ENCODE results near the gene GADD45B.

Gene GADD45B

DNA sequence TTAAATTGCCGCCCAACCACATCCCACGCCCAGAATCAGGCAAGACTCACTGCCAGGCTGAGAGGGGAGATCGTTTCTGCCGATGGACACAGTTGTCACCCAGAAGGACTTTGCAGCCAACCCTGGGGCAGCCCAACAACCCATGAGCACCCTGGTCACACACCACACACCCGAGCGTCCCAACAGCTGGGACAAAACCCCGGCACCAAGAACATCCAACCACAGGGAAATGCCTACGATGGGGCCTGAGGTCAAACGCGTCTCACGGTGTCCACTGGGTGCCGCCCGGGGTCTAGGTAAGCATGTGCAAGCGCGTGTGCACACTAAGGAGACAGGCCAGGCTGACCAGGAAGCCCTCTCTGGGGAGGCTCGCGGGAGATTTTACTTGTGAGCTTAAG, 32.1 kb upstream of the GADD45B start:
- in situ Hi-C loops (cut with HindIII; ENCODE audit: low sequenced_read_pairs) = no loop called here
- TF ChIP-seq, protein P1, sequence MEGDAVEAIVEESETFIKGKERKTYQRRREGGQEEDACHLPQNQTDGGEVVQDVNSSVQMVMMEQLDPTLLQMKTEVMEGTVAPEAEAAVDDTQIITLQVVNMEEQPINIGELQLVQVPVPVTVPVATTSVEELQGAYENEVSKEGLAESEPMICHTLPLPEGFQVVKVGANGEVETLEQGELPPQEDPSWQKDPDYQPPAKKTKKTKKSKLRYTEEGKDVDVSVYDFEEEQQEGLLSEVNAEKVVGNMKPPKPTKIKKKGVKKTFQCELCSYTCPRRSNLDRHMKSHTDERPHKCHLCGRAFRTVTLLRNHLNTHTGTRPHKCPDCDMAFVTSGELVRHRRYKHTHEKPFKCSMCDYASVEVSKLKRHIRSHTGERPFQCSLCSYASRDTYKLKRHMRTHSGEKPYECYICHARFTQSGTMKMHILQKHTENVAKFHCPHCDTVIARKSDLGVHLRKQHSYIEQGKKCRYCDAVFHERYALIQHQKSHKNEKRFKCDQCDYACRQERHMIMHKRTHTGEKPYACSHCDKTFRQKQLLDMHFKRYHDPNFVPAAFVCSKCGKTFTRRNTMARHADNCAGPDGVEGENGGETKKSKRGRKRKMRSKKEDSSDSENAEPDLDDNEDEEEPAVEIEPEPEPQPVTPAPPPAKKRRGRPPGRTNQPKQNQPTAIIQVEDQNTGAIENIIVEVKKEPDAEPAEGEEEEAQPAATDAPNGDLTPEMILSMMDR (IDR thresholded peaks at IDR 0.05; ENCODE audit: low read depth, low read length) = no peak
- no peak for DNase-seq (ENCODE audit: low read depth, low spot score)

DNA sequence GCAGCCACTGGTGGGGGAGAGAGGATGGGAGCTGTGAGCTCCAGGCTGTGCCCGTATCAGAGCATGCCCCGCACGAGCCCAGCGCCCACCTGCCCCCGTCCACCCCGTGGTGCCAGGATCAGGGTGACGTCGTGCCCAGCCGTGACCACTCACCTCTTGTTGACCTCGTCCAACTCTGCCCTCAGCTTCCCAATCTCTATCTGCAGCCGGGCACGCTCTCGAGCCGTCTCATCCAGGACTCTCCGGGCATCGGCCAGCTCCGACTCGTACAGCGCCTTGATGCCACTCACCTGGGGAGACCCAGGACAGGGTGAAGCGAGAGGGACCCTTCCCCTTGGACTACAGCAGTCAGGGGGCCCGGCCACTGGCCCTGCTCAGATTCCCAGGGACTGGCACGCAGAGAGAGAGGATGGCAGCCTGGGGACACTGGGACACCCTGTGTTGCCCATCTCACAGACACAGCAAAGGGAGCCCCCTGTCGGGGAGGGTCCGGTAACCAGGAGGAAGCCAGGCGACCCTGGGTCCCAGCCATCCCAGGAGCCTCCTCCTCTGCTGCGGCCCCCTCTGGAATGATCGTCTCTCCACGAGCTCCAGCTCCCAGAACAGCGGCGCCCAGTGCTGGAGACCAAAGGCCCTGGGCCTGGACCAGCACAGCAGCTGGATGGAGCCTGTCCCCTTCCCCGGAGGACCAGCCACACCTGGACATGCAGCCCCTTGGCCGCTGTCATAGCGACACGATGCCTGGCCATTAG, 31.5 kb upstream of the GADD45B start:
- in situ Hi-C loops (cut with HindIII; ENCODE audit: low sequenced_read_pairs) = no loop called here
- H3K4me3 ChIP-seq (ENCODE audit: low read depth, low read length) = no peak overlapping the region
- TF ChIP-seq, protein P1 (IDR thresholded peaks at IDR 0.05; ENCODE audit: low read depth, low read length) = no peak

More for the DNA sequence above, 32.1 kb upstream of the GADD45B start:
- no peak overlapping the region for H3K4me3 ChIP-seq (ENCODE audit: low read depth, low read length)

DNA sequence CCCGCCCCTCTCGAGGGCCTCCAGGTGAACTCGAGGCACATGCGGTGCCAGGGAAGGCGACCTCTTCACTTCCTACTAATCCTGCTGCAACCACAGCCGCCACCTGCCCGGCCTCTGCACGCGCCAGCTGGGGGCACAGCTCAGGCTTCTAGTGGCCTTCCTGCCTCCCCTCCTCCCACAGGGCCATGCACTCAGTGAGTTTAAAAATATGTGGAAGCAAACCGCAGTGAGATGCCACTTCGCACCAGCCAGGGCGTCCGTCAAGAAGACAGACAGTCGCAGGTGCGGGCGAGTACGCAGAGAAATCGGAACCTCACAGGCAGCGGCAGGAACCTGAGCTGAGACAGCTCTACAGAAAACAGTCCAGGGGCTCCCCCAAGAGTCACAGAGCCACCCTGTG, 29.5 kb upstream of the GADD45B start:
- DNase-seq (ENCODE audit: low read depth, low spot score) = no peak
- no peak overlapping the region for H3K4me3 ChIP-seq (ENCODE audit: low read depth, low read length)
- in situ Hi-C loops (cut with HindIII; ENCODE audit: low sequenced_read_pairs) = no loop called here
- TF ChIP-seq, protein P1 (IDR thresholded peaks at IDR 0.05; ENCODE audit: low read depth, low read length) = no peak

More for the DNA sequence above, 31.5 kb upstream of the GADD45B start:
- no peak for DNase-seq (ENCODE audit: low read depth, low spot score)

DNA sequence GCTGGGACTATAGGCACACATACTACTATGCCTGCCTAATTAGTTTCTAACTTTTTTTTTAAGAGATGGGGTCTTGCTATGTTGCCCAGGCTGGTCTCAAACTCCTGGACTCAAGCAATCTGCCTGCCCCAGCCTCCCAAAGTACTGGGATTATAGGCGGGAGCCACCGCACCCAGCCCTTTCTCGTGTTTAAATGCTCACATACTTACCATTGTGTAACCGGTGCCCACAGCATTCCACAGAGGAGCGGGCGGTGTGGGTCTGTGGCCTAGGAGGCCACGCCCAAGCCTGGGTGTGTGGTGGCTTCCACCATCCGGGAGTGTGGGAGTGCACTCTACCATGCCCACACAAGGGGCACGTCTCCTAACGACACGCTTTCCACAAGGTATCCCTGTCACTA, 26.9 kb upstream of the GADD45B start:
- in situ Hi-C loops (cut with HindIII; ENCODE audit: low sequenced_read_pairs) = no loop called here
- H3K4me3 ChIP-seq (ENCODE audit: low read depth, low read length) = no peak overlapping the region
- DNase-seq (ENCODE audit: low read depth, low spot score) = no peak
- TF ChIP-seq, protein P1 (IDR thresholded peaks at IDR 0.05; ENCODE audit: low read depth, low read length) = no peak

DNA sequence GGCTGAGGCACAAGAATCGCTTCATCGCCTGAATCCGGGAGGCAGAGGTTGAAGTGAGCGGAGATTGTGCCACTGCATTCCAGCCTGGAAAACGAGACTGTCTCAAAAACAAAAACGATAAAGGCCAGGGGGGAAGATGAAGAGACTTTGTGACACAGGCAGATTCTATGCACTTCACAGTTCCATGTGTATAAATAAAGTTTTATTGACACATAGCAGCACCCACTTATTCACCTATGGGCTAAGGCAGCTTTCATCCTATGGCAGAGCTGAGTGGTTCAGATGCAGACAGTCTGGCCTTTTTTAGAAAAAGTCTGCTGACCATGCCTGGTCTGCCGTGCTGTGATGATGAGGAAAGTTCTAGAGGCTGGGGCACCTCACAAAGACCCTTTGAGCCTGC, 24.8 kb upstream of the GADD45B start:
- H3K4me3 ChIP-seq (ENCODE audit: low read depth, low read length) = no peak overlapping the region
- in situ Hi-C loops (cut with HindIII; ENCODE audit: low sequenced_read_pairs) = no loop called here
- DNase-seq (ENCODE audit: low read depth, low spot score) = no peak
- TF ChIP-seq, protein P1 (IDR thresholded peaks at IDR 0.05; ENCODE audit: low read depth, low read length) = no peak

DNA sequence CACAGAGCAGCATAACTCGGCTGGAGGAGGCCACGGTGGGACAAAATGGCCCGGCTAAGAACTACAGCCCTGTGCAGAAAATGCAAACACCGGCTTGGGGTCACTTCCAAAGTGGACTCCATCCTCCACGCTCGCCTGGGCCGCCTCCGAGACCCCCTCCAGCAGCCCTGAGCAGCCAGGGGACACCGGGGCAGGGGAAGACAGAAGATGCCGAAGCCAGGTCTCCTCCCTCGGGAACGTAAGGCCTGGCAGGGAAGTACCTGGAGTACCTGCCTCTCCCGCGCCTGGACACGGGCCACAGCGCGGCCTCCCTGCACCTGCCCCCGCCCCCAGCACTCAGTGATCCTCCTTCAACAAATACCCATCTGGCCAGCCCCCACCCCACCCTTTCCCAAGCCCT, 24.2 kb upstream of the GADD45B start:
- DNase-seq (ENCODE audit: low read depth, low spot score) = no peak
- TF ChIP-seq, protein P1 (IDR thresholded peaks at IDR 0.05; ENCODE audit: low read depth, low read length) = no peak
- in situ Hi-C loops (cut with HindIII; ENCODE audit: low sequenced_read_pairs) = no loop called here
- no peak overlapping the region for H3K4me3 ChIP-seq (ENCODE audit: low read depth, low read length)

Data from astrocyte of the spinal cord (primary cell).